ENCODE data around the gene SV2B.

SV2B gene

DNA sequence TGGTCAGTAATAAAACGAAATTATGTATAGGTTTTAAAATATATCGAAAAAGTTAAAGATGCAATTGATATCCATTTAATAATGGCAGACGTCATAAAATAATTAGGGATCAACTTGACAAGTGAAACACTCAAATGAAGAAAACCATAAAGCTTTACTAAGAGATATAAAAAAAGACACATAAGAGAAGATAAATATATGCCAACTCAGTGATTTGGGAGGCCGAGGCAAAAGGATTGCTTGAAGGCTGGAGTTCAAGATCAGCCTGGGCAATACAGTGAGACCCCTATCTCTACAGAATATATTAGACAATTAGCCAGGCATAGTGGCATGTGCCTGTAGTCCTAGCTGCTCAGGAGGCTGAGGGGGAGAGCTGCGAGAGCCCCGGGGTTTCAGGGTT lies 190.5 kb downstream of the SV2B start:
- no peaks in the 10 kb centered on the region; the same call in none of the 2 replicates for H3K36me3 ChIP-seq
- H3K9me3 ChIP-seq (ENCODE audit: severe bottlenecking), result no peaks in the 10 kb centered on the region
- H3K27ac ChIP-seq, result no peak overlapping the region
- TF ChIP-seq, protein P1, sequence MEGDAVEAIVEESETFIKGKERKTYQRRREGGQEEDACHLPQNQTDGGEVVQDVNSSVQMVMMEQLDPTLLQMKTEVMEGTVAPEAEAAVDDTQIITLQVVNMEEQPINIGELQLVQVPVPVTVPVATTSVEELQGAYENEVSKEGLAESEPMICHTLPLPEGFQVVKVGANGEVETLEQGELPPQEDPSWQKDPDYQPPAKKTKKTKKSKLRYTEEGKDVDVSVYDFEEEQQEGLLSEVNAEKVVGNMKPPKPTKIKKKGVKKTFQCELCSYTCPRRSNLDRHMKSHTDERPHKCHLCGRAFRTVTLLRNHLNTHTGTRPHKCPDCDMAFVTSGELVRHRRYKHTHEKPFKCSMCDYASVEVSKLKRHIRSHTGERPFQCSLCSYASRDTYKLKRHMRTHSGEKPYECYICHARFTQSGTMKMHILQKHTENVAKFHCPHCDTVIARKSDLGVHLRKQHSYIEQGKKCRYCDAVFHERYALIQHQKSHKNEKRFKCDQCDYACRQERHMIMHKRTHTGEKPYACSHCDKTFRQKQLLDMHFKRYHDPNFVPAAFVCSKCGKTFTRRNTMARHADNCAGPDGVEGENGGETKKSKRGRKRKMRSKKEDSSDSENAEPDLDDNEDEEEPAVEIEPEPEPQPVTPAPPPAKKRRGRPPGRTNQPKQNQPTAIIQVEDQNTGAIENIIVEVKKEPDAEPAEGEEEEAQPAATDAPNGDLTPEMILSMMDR (IDR thresholded peaks at IDR 0.05; ENCODE audit: low read depth, low read length), result no peak
- DNase-seq, result no peak
- no peak overlapping the region for H3K4me3 ChIP-seq (ENCODE audit: low read depth, low read length)
- H3K27me3 ChIP-seq (ENCODE audit: insufficient read depth, low read depth, severe bottlenecking), result no peaks in the 10 kb centered on the region

DNA sequence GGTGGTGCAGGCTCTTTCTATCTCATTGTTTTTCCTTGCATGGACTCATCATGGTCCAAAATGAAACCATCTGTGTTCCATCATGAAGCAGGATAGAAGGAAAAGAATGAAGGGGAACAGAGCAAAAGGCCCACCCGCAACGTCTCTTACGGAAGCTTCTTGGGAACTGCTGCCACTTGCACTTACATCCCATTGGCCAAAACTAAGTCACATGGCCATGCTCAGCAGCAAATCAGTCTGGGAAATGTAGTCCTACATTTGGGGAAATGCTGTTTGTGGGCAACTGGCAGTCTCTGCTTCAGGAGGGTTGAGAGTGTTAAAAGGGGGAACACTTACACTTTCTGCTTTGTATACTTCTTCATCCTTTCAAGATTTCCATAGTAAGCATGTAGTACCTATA lies 191.6 kb downstream of the SV2B start:
- no peak overlapping the region for H3K27ac ChIP-seq
- H3K27me3 ChIP-seq (ENCODE audit: insufficient read depth, low read depth, severe bottlenecking), result no peaks in the 10 kb centered on the region
- DNase-seq, result no peak
- TF ChIP-seq, protein P1 (IDR thresholded peaks at IDR 0.05; ENCODE audit: low read depth, low read length), result no peak
- H3K9me3 ChIP-seq (ENCODE audit: severe bottlenecking), result no peaks in the 10 kb centered on the region
- no peak overlapping the region for H3K4me3 ChIP-seq (ENCODE audit: low read depth, low read length)
- H3K36me3 ChIP-seq, result no peaks in the 10 kb centered on the region; the same call in none of the 2 replicates

DNA sequence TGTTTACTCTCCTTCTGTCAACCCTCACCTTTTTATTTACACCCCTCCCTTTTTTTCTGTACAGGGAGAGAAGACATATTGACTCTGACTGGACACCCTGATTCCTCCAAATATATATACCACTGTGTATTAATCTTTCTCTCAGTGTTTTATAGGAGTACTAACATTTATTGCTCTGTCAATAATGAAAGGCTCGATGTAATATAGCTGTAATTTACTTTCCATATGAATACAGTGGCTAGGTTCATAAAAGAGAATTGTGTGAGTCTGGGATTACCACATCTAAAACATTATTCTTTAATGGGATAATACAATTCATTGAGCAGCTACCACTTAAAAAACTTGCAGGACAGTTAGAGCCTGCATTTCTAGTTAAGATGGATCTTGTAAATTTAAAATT lies 194.3 kb downstream of the SV2B start:
- H3K4me3 ChIP-seq (ENCODE audit: low read depth, low read length), result no peak overlapping the region
- no peak overlapping the region for H3K27ac ChIP-seq
- TF ChIP-seq, protein P1 (IDR thresholded peaks at IDR 0.05; ENCODE audit: low read depth, low read length), result no peak
- H3K27me3 ChIP-seq (ENCODE audit: insufficient read depth, low read depth, severe bottlenecking), result no peaks in the 10 kb centered on the region
- no peaks in the 10 kb centered on the region for H3K9me3 ChIP-seq (ENCODE audit: severe bottlenecking)
- no peaks in the 10 kb centered on the region; the same call in 1 of the 2 replicates for H3K36me3 ChIP-seq
- DNase-seq, result no peak

DNA sequence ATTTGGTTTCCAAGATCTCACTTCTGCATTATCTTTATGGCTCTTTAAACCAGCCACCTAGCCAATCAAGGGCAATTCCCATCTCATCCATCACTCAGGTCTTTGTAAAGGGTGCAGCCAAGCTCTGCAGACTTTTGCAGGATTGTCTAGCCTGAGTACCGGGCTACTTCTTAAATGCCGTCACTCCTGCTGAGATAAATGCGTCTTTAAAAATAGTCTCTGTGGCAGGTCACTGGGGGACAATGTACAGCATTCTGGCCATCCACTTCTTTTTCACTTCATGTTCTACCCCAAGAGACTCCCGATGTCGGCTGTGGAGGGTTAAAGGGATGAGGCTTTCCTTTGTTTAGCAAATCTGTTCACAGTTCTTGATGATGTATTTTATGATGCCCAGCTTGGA lies 194.7 kb downstream of the SV2B start:
- H3K27me3 ChIP-seq (ENCODE audit: insufficient read depth, low read depth, severe bottlenecking), result peaks cover 3% of the 10 kb centered on the region
- no peak for DNase-seq
- TF ChIP-seq, protein P1 (IDR thresholded peaks at IDR 0.05; ENCODE audit: low read depth, low read length), result no peak

DNA sequence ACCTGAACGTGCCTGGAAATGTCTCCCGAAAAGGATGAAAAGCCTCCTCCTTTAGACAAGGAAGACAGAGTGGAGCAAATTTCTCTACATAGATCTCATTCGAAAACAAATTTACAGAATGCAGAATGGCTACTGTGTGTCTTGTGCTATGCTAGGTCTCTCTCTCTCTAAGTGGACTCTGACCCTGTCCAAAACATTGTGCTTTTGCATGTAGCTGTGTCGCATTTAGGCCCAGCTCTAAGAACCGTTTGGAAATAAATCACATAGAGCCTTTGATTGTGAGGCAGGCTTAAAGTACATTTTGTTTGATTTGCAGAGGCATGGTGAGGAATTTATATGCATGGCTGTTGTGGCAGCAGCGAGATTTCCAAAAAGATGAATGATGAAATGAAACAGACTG lies 198.0 kb downstream of the SV2B start:
- no peaks in the 10 kb centered on the region for H3K36me3 ChIP-seq
- H3K27me3 ChIP-seq (ENCODE audit: insufficient read depth, low read depth, severe bottlenecking), result peaks cover 16% of the 10 kb centered on the region
- H3K4me3 ChIP-seq (ENCODE audit: low read depth, low read length), result no peak overlapping the region
- H3K9me3 ChIP-seq (ENCODE audit: severe bottlenecking), result no peaks in the 10 kb centered on the region
- TF ChIP-seq, protein P1 (IDR thresholded peaks at IDR 0.05; ENCODE audit: low read depth, low read length), result no peak
- no peak overlapping the region for H3K27ac ChIP-seq
- no peak for DNase-seq

More for the DNA sequence above, 194.7 kb downstream of the SV2B start:
- Histone ChIP-seq H3K36me3 (no peaks in the 10 kb centered on the region; the same call in 1 of the 2 replicates), H3K4me3 (ENCODE audit: low read depth, low read length) (no peak overlapping the region), H3K27ac (no peak overlapping the region), H3K9me3 (ENCODE audit: severe bottlenecking) (no peaks in the 10 kb centered on the region)

Measured in WERI-Rb-1 (cell line).